Posterior vena cava (tissue), 2 donors: ENCODE data around the gene IFT80. TPM values are rescaled to one million over a fixed set of nuclear protein-coding genes. Genes with fewer than 3 reads are reported as not detected.
"Not testable (repeated sequence)": the region's sequence is repeated elsewhere in the genome, so short reads cannot be mapped to it uniquely, and the experiment has no call there.

Experiments used
- DNase-seq: peaks from one replicate; pipeline ENCODE4 v3.0.0-alpha.2; 2020; ENCODE audit warnings: low spot score
- intact Hi-C, 2 donors: fragments of 100-400 bp; cut with DNase I; formaldehyde crosslinking; loops; one replicate each; pipeline versions ENCODE4 v1.14.1 to v1.14.2; 2022 to 2023
- total RNA-seq, 2 donors: library from RNA; stranded (reverse); fragmentation: NEBNext Ultra II Directional; extraction: Animal tissue kit (Norgen Biotek cat#: 25700); gene quantifications; one replicate each; pipeline ENCODE4 v1.2.1, GENCODE V29; 2021
- donor health status: DM: yes; HTN: yes; CAD: no.
- donor health status: DM: yes; HTN: yes; CAD: no.

Gene IFT80
- total RNA-seq, 2 donors from 2014 or later = 19.4 to 20.0 TPM

GRCh38 chr3:160296591-160296990 lies 102.4 kb downstream of the IFT80 start:
- no peak for DNase-seq
- intact Hi-C loops = no loop called here

GRCh38 chr3:160291909-160292299 lies 107.1 kb downstream of the IFT80 start:
- intact Hi-C loops = no loop called here

GRCh38 chr3:160291290-160291908 lies 107.6 kb downstream of the IFT80 start:
- intact Hi-C loops = no loop called here
- DNase-seq = no peak

More at GRCh38 chr3:160291909-160292299, 107.1 kb downstream of the IFT80 start:
- no peak for DNase-seq

DNA sequence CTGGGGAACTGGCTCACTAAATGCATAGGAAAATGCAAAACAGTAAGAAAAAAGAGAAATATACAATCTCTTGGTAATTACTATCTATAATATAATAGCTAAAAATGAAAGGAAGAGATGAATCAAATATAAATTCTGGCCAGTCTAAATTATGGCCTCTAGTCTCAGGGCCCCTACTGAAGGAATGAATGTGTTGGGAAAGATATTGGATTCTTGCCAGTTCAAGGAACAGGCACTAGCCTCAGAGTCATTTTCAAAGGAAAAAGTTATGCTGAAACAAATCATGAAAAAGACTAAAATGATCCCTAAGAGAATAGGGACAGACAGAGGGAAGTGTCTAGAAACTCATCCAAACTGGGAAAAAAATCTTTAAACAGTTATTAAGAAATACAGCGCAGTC lies 111.4 kb downstream of the IFT80 start:
- intact Hi-C loops = loop anchor here in 1 of 2 donors (5.0 kb wide), 1 partner anchor 810 kb away; no protein-coding TSS in a partner anchor
- DNase-seq = no peak

- intact Hi-C loops = loop anchor here in 1 of 2 donors (5.0 kb wide), 1 partner anchor 809 kb away; no protein-coding TSS in a partner anchor
- DNase-seq = no peak
These were observed 112.8 kb downstream of the IFT80 start for GRCh38 chr3:160286231-160286630.

GRCh38 chr3:160280836-160281235 lies 118.2 kb downstream of the IFT80 start:
- intact Hi-C loops = no loop called here
- DNase-seq = no peak

GRCh38 chr3:160279657-160280056 lies 119.4 kb downstream of the IFT80 start:
- intact Hi-C loops = no loop called here
- no peak for DNase-seq

GRCh38 chr3:160278210-160278609 lies 120.8 kb downstream of the IFT80 start:
- DNase-seq = no peak
- intact Hi-C loops = no loop called here

DNA sequence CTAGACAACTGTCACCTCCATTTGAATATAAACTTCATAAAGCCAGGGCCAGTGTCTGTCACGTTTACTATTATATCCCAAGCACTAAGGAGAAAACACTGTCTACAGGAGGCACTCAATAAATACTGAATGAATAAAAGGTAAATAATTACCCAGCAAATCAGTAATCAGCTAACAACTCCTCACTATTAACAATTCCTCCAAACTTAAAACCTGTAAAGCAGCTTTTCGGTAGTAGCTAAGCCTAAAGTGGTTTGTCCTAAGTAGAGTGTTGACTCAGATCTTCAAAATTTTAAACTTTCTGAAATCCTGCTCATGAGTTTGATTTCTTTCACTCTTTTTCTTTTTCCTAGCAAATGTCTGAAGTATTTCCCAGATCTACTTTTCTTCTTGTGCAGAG lies 133.9 kb downstream of the IFT80 start:
- intact Hi-C loops = no loop called here
- no peak for DNase-seq

GRCh38 chr3:160260587-160261270 lies 138.3 kb downstream of the IFT80 start:
- no peak for DNase-seq
- intact Hi-C loops = no loop called here

DNA sequence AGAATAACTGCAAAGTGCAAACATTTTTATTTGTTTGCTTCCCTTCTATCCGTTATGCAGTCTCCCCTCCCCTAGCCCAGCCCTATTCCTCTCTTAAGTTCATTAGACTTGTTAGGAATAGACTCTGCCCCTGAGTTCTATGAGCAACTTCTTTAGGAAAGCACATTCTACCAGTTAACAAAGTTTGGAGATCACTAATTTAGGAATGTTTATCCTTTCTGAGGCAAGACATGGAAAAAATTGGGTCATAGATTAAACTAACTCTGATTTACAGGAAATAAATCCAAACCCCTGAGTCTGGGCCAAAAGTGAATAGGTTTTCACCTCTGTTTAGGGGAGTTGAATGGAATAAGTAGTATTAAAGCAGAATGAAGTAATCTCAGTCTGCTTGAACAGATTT lies 139.4 kb downstream of the IFT80 start:
- intact Hi-C loops = no loop called here
- no peak for DNase-seq

DNA sequence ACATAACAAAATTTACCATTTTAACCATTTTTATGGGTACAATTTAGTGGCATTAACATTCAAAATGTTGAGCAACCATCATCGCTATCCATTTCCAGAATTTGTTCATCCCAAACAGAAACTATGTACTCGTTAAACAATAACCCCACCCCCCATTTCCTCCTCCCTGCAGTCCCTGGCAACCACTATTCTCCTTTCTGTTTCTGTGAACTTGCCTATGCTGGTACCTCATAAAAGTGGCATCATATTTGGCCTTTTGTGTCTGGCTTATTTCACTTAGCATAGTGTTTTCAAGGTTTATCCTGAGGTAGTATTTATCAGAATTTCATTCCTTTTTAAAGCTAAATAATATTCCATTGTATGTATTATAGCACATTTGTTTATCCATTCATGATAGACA lies 141.4 kb downstream of the IFT80 start:
- intact Hi-C loops = no loop called here
- no peak for DNase-seq

DNA sequence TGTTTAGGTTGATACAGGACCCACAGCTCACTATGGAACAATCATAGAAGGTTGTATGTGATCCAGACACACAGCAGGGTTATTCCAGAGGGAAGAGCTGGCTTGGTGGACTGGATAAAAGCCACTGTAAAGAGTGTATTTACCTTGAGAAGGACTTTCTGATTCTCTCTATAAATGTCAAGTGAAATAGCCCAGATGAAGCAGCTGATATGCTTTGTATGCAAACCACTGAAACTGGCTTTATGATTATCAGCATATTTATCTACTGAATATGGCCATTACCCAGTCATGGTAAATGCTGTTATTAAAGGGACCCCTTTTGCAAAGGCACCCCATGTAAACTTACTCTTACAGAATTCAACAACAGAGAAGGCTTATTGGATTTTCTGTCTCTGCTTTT lies 145.7 kb downstream of the IFT80 start:
- no peak for DNase-seq
- intact Hi-C loops = no loop called here

DNA sequence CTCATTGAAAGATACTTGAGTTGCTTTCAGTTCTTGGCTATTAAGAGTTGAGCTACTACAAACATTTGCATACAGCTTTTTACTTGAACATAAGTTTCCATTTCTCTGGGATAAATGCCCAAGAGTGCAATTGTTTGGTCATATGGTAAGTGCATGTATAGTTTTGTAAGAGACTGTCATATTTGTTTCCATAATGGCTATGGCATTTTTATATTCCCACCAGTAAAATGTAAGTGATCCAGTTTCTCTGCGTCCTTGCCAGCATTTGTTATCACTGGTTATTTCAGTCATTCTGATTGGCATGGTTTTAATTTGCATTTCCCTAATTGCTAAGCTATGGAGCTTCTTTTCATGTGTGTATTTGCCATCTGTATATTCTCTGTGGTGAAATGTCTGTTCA lies 151.3 kb downstream of the IFT80 start:
- DNase-seq = no peak
- intact Hi-C loops = no loop called here

DNA sequence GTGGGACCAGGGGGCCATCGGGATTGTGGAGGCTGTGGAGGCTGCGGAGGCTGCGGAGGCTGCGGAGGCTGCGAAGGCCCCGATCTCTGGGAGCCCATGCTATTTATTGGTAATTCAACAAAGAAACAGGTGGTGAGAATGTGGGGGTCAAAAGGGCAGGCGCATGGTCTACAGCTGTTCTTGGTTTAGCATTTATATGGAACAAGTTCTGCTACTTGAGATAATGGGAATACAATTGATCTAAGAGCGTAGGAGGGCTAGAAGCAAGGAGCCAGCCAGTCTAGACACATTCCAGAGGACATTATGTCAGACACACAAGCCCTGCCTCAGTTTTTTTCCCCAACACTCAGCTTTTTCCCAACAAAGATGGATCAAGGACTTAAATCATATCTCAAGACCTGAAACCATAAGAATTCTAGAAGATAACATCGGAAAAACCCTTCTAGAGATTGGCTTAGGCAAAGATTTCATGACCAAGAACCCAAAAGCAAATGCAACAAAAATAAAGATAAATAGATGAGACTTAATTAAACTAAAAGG lies 153.7 kb downstream of the IFT80 start:
- intact Hi-C loops = no loop called here
- no peak for DNase-seq

DNA sequence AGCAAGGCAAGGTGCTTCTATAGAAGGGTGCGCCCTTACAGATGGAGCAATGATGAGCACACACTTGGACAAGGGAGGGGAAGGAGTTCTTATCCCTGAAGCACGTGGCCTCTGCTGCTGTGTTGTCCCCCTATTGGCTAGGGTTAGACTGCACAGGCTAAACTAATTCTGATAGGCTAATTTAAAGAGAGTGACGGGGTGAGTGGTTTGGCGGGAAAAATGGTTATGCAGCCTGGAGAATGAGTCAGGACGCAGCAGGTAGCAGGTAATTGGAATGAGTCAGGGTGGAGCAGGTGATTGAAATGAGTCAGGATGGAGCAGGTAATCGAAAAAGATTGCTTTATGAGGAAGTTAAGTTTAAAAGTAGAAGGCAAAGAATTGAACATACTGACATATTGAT lies 158.3 kb downstream of the IFT80 start:
- DNase-seq, intact Hi-C loops: not testable (repeated sequence)

GRCh38 chr3:160232014-160232413 lies 167.0 kb downstream of the IFT80 start:
- no peak for DNase-seq
- intact Hi-C loops = no loop called here

DNA sequence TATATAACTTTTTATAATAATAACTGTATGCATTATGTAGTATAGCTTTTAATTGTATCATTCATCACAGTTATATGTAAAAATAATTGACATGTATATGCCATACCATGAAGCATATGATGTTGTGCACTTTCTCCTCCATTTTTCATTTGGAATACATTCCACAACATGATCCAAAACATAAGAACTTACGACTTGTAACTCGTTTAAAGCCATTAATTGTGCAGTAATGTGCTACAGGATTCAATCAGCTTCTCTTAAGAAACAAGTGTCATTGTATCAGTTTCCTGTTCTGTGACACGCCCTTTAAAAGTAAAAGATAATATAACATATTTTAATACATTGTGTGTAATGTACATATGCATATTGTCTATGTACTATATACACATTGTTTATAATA lies 171.6 kb downstream of the IFT80 start:
- no peak for DNase-seq
- intact Hi-C loops = no loop called here

- DNase-seq = no peak
- intact Hi-C loops = no loop called here
These were observed 172.8 kb downstream of the IFT80 start for GRCh38 chr3:160226026-160226907.
